Activated naive CD8-positive, alpha-beta T cell treated with anti-CD3 and anti-CD28 coated beads, Interleukin-2, amount 50 U/mL, for 24 hours (primary cell): ENCODE results near the gene POGZ.

Experiments
- ATAC-seq: fragments of 150-1000 bp; cut with Tn5 transposase; one replicate; pipeline ENCODE4 v1.10.0; 2021
- DNase-seq: peaks from one replicate; pipeline ENCODE4 v3.0.0; 2021
- H3K27ac Mint-ChIP-seq: one replicate; pipeline ENCODE4 v1.8.0; 2021; ENCODE audit warnings: mild to moderate bottlenecking, mixed read lengths
- H3K27me3 Mint-ChIP-seq: one replicate; pipeline ENCODE4 v1.8.0; 2021; ENCODE audit warnings: mixed read lengths
- H3K36me3 Mint-ChIP-seq: one replicate; pipeline ENCODE4 v1.8.0; 2021; ENCODE audit warnings: low read depth, mixed read lengths
- H3K4me1 Mint-ChIP-seq: one replicate; pipeline ENCODE4 v1.8.0; 2021; ENCODE audit warnings: mixed read lengths
- H3K4me3 Mint-ChIP-seq: one replicate; pipeline ENCODE4 v1.8.0; 2021; ENCODE audit warnings: mild to moderate bottlenecking, moderate library complexity, mixed read lengths
- H3K9me3 Mint-ChIP-seq: one replicate; pipeline ENCODE4 v1.8.0; 2021; ENCODE audit warnings: mixed read lengths

POGZ gene

DNA sequence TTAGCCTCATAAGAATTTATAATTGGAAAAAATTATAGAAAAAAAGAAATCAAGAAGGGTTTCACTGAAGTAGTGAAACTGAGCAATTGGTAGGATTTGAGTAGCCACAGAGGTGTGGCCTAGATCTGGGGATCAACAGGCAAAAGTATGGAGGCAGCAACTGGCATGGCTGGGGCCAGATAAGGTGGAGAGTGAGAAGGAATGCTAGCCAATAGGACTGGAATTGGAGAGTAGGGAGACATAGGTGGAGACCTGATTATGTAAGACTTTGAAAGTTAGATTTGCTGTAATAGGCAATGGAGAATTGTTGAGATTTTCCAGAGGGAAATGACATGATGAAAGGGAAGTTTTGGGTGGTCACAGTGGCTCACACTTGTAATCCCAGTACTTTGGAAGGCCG lies 27.3 kb upstream of the POGZ start:
- Mint-ChIP-seq H3K27me3 (no peaks in the 10 kb centered on the region), H3K27ac (no peak overlapping the region), H3K9me3 (peaks cover 5% of the 10 kb centered on the region), H3K36me3 (peaks cover 1% of the 10 kb centered on the region), H3K4me3 (no peak overlapping the region), H3K4me1 (no peaks in the 10 kb centered on the region)
- DNase-seq = no peak
- no peak for ATAC-seq

DNA sequence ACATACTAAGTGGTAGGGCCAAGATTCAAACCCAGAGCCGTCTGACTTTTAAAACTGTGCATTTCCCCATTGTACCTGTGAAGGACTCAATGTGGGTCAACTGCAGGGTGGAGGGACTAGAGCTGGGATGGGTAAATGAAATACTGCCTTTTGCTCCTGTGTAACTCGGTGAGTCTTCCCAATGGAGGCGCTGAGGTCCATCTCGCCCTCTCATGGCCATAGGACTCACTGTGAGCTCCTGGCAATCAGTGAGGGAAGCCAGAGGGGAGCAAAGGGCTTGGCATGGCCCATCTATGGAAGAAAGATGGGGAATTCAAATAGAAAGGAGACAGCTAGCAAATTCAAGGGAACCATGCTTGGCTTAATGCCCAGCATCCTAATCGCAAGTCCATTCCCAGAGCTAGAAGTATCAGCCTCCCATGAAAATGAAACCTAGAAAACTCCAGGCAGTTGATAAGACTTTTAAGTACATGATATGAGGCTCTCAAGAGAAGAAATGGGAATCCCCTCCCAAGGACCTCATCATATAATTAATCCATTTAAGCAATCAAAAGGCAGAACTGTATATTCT lies 26.5 kb upstream of the POGZ start:
- peaks cover 5% of the 10 kb centered on the region for H3K9me3 Mint-ChIP-seq
- ATAC-seq = no peak
- no peaks in the 10 kb centered on the region for H3K27me3 Mint-ChIP-seq
- no peak overlapping the region for H3K4me3 Mint-ChIP-seq
- H3K36me3 Mint-ChIP-seq = peaks cover 1% of the 10 kb centered on the region
- no peak overlapping the region for H3K27ac Mint-ChIP-seq
- no peaks in the 10 kb centered on the region for H3K4me1 Mint-ChIP-seq
- no peak for DNase-seq

DNA sequence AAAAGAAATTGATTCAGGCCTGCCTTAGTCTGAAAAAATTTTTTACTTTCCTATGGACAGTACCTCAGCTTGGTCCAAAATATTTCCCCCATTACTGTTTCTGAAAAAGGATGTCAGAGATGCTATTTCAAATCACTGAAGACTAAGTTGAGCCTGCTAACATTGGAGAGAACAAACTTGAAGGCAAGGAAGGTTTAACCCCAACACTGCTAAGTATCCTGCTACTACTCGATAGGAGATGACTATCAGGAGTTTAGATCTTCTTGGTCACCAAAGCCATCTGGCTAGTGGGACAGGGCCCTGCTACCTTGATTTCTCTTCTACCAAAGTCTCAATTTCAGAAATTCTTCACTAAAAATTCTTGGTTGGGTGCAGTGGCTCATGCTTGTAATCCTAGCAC lies 22.7 kb upstream of the POGZ start:
- H3K27me3 Mint-ChIP-seq = peaks cover 2% of the 10 kb centered on the region
- no peak overlapping the region for H3K4me3 Mint-ChIP-seq

DNA sequence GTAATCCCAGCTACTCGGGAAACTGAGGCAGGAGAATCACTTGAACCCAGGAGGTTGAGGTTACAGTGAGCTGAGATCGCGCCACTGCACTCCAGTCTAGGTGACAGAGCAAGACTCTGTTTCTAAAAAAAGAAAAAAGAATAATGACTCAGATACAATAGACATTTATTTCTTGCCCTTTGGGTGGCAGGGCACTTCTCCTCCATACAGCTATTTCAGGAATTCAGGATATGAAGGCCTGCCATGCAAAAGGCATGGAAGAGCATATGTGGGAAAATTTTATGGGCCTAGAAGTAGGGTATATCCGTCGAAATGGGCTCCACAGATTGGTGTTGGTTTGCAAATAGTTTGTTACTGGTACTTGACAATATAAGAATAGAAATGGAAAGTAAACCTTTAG lies 20.2 kb upstream of the POGZ start:
- Mint-ChIP-seq H3K36me3 (peaks cover 1% of the 10 kb centered on the region), H3K9me3 (peaks cover 5% of the 10 kb centered on the region), H3K27ac (no peak overlapping the region), H3K4me1 (peaks cover 8% of the 10 kb centered on the region), H3K4me3 (no peak overlapping the region), H3K27me3 (peaks cover 5% of the 10 kb centered on the region)
- no peak for ATAC-seq
- no peak for DNase-seq

More for the DNA sequence above, 22.7 kb upstream of the POGZ start:
- no peak for ATAC-seq
- Mint-ChIP-seq H3K4me1 (no peaks in the 10 kb centered on the region), H3K36me3 (peaks cover 1% of the 10 kb centered on the region), H3K9me3 (peaks cover 5% of the 10 kb centered on the region), H3K27ac (no peak overlapping the region)
- DNase-seq = no peak

DNA sequence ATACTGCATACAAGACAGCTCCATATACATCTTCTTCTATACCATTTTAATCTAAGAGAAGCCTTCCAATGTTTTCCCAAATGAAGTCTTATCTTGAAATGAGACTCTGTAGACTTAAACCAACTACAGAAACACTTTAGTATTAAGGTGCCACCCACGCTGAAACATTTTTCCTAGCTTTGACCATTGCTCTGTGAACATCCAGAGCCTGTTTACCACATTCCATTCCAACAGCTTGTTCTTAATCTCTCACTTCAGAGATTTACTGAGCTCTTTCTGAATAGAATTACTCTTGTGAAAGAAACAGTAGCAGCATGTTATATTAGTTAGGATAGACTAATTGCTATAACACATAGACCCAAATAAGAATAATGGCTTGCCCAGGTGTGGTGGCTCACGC lies 19.6 kb upstream of the POGZ start:
- Mint-ChIP-seq H3K27me3 (peaks cover 5% of the 10 kb centered on the region), H3K27ac (no peak overlapping the region), H3K4me3 (no peak overlapping the region), H3K36me3 (peaks cover 1% of the 10 kb centered on the region), H3K4me1 (peaks cover 10% of the 10 kb centered on the region), H3K9me3 (peaks cover 5% of the 10 kb centered on the region)
- DNase-seq (no peak), ATAC-seq (no peak)

DNA sequence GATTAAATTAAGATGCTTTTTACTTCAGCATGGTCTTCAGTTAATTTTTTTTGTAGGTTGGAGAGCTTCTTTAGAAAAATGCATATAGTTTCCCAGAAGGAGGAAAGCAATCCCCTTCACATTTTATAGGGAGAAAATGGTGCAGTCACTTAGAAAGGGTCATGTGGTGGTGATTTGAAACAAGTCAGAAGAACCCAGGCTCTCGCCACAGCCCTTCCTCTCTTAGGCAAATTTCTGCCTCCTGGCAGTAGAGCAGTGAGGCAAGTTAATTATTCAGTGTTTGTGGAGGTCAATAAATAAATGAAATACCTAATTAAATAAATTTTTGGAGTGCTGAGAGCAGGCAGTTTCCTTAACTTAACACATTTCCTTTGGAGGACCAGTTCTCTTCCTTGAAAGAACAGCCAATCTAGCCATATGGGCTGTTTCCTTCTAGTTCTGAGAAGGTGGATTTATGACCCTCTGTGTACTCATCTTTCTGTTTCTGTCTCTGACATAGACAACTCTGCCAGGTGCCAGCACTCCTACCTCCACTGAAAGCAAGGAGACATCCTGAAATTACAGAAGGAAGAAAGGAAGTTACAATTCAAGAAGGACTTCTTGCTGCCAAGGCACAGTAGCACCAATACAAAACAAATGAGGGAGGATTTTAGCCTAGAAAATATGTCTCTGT lies 19.0 kb upstream of the POGZ start:
- no peak overlapping the region for H3K4me3 Mint-ChIP-seq
- DNase-seq (no peak), ATAC-seq (no peak)
- peaks cover 5% of the 10 kb centered on the region for H3K9me3 Mint-ChIP-seq
- peaks cover 5% of the 10 kb centered on the region for H3K27me3 Mint-ChIP-seq
- H3K27ac Mint-ChIP-seq = no peak overlapping the region
- H3K36me3 Mint-ChIP-seq = peaks cover 1% of the 10 kb centered on the region
- peaks cover 10% of the 10 kb centered on the region for H3K4me1 Mint-ChIP-seq

DNA sequence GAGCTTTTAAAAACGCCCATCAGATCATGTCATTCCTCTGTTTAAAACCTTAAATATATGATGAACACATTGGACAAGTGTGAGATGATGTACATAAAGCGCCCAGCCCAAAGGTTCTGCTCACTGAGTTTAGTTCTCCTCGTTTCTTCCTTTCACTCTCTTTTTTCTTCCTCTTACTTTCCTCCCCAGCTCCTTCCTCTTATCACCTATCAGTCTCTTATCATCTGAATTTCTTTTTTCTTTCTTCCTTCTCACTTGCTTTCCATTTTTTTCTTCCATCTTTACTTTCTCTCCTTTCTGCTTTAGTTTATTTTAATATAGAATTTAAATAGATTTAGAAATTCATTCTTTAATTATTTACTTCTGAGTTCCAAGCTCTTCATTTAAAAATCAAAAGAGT lies 17.8 kb upstream of the POGZ start:
- H3K4me3 Mint-ChIP-seq = no peak overlapping the region
- H3K27me3 Mint-ChIP-seq = peaks cover 5% of the 10 kb centered on the region
- peaks cover 1% of the 10 kb centered on the region for H3K36me3 Mint-ChIP-seq
- DNase-seq (no peak), ATAC-seq (no peak)
- H3K27ac Mint-ChIP-seq = no peak overlapping the region
- peaks cover 17% of the 10 kb centered on the region for H3K4me1 Mint-ChIP-seq
- peaks cover 4% of the 10 kb centered on the region for H3K9me3 Mint-ChIP-seq

DNA sequence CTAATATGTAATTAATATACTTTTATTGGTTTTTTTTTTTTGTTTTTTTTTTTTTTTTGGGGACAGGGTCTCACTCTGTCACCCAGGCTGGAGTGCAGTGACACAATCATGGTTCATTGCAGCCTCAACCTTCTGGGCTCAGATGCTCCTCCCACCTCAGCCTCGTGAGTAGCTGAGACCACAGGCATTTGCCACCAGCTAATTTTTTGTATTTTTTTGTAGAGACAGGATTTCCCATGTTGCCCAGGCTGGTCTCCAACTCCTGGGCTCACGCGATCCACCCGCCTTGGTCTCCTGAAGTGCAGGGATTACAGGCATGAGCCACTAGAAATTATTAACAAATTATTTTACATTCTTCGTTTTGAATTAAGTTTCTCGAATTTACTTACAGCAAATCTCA lies 16.8 kb upstream of the POGZ start:
- peaks cover 17% of the 10 kb centered on the region for H3K4me1 Mint-ChIP-seq
- H3K27ac Mint-ChIP-seq = no peak overlapping the region
- no peaks in the 10 kb centered on the region for H3K9me3 Mint-ChIP-seq
- no peak for ATAC-seq
- DNase-seq = no peak
- no peak overlapping the region for H3K4me3 Mint-ChIP-seq
- no peaks in the 10 kb centered on the region for H3K36me3 Mint-ChIP-seq
- peaks cover 5% of the 10 kb centered on the region for H3K27me3 Mint-ChIP-seq

DNA sequence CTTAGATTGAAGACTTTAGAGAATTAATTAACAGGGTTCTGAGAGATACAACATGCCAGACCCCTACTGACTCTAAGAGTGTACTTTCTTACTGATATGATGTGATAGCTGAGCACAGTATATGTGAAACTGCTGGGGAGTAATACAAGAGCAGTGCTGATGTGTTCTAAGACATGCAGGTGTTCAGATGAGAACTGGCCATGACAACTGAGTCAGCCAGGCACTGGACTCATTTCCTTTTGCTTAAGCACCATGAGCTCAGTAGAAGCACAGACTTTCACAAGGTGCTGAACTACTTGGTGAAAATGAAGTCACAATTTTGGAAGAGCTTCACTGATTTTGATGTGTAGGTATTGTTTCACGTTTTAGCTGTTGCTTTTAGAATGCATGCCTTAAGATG lies 15.9 kb upstream of the POGZ start:
- peaks cover 17% of the 10 kb centered on the region for H3K4me1 Mint-ChIP-seq
- no peaks in the 10 kb centered on the region for H3K36me3 Mint-ChIP-seq
- H3K9me3 Mint-ChIP-seq = no peaks in the 10 kb centered on the region
- H3K27ac Mint-ChIP-seq = no peak overlapping the region
- H3K4me3 Mint-ChIP-seq = no peak overlapping the region
- peaks cover 5% of the 10 kb centered on the region for H3K27me3 Mint-ChIP-seq
- ATAC-seq = peak; percentile 75
- no peak for DNase-seq

DNA sequence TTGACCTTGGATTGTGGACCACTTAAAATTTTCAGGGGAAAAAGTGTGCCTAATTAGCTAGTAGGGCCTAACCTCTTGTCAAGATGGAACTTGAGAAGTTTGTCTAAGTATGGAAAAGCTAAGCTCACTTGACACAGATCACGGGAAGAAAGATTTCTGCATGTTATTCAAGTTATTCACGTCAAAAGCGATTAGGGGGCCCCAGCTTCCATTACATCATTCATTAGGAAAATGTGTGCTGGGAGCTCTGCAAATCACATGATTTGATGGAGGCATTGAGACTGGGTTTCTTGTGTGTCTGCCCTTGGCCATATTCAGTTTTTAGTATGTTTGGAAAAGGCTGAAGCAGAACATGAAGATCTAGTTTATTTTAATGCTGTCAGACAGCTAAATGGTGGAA lies 15.5 kb upstream of the POGZ start:
- H3K36me3 Mint-ChIP-seq = no peaks in the 10 kb centered on the region
- DNase-seq (no peak), ATAC-seq (no peak)
- peaks cover 5% of the 10 kb centered on the region for H3K27me3 Mint-ChIP-seq
- no peak overlapping the region for H3K27ac Mint-ChIP-seq
- H3K9me3 Mint-ChIP-seq = no peaks in the 10 kb centered on the region
- H3K4me3 Mint-ChIP-seq = no peak overlapping the region
- H3K4me1 Mint-ChIP-seq = peaks cover 17% of the 10 kb centered on the region

DNA sequence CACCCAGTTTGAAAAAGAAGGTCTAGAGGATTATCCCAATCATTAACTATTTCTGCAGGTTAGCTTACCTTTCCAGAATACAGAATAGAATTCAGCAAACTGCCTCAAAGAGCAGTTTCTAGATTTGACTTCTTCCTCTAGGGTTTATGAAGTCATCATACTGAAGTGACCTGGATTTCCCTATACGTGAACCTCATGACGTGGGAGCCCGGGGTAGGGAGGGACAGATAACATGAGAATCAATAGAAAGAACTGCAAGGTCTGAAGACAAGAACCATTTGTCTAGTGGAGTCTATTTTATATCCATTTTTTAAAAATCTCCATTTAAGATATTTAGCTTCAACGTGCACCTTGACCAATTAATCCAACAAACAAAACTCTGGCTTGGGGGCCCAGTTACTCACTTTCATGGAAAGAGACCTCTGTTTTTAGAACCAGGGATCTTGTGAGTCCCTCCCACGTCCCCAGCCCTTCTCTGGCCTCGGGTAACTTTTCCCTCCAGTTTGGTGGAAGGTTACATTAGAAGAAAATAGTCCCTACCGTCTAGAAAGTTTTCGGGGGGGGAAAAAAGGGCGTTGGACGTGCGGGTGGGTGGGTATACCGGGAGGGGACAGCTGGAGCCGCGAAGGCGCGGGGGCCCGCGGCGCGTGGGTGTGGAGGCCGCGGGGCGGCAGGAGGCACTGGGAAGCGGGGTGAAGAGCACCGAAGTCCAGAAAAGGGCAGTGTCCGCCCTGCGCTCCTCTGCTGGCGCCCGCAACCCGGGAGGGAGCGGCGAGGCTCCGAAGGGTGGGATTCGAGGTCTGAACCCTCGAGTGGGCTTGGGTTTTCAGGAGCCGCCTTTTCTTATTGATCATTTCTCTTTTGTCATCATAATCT lies 13.8 kb upstream of the POGZ start:
- peak overlapping the region; percentile 66 for H3K4me3 Mint-ChIP-seq
- peak overlapping the region; percentile 70 for H3K27ac Mint-ChIP-seq
- peaks cover 17% of the 10 kb centered on the region for H3K4me1 Mint-ChIP-seq
- no peaks in the 10 kb centered on the region for H3K9me3 Mint-ChIP-seq
- H3K27me3 Mint-ChIP-seq = peaks cover 3% of the 10 kb centered on the region
- DNase-seq = peak; percentile 29
- ATAC-seq = peak; percentile 31
- no peaks in the 10 kb centered on the region for H3K36me3 Mint-ChIP-seq

DNA sequence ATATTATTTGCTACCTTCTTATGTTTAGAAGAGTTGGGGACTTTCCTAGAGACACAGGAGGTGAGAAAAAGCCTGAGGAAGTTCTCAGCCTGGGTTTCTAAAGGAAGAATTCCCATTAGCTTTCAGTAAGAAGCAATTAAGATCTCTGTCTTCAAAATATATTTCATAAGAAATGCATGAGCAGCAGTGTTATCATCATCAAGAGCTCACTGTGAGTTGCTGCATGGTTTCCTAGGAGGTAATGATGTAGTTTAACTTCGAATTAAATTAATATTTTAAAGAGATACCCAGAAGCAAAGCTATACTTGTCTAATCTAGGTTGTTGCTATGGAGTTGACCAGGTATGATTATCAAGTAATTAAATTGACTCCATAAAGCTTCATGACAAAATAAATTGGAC lies 5.7 kb upstream of the POGZ start:
- ATAC-seq (no peak), DNase-seq (no peak)
- no peaks in the 10 kb centered on the region for H3K9me3 Mint-ChIP-seq
- H3K27me3 Mint-ChIP-seq = peaks cover 23% of the 10 kb centered on the region
- H3K27ac Mint-ChIP-seq = no peak overlapping the region
- H3K36me3 Mint-ChIP-seq = no peaks in the 10 kb centered on the region
- H3K4me3 Mint-ChIP-seq = no peak overlapping the region
- H3K4me1 Mint-ChIP-seq = peaks cover 1% of the 10 kb centered on the region

DNA sequence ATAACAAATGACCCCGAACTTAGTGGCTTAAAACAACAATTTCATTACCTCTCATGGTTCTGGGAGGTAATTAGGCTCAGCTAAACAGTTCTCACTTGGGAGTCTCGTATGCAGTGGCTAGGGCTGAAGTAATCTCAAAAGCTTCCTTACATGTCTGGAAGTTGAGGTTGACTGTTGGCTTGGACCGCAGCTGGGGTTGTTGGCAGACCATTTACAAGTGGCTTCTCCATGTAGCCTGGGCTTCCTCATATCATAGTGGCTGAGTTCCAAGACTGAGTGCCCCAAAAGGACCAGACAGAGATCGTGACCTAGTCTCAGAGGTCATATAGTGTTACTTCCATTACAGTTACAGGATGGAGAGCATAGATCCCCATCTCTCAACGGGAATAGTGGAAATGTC lies 2.4 kb upstream of the POGZ start:
- H3K36me3 Mint-ChIP-seq = peaks cover 5% of the 10 kb centered on the region
- no peak for ATAC-seq

DNA sequence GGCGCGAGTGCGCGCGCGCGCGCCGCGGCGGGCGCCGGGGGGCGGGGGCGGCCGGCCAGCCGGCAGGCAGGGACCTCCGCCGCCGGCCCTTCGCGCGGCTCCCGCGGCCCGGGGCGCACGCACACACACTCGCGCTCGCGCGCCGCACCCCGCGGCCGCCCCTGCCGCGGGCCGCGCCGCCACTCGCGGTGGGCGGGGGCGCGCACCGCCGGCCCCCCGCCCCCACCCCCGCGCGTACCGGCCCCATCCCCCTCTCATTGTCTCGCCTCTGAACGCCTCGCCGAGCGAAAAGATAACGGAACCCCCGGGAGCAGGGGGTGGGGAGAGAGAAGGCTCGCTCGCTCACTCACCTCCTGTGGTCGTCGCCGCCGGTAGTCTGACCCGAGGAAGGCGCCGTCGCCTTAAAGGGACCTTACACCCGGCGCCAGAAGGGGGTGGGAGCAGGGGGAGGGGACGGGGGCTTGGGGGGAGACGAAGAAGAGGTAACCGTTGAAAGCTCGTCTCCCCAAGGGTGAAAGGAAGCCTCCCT lies 428 bp downstream of the POGZ start:
- Mint-ChIP-seq H3K27me3 (peaks cover 19% of the 10 kb centered on the region), H3K36me3 (peaks cover 5% of the 10 kb centered on the region), H3K4me1 (peaks cover 28% of the 10 kb centered on the region), H3K4me3 (peak overlapping the region; percentile 75), H3K27ac (peak overlapping the region; percentile 90), H3K9me3 (no peaks in the 10 kb centered on the region)
- DNase-seq = peak; percentile 57
- peak; percentile 44 for ATAC-seq

More for the DNA sequence above, 2.4 kb upstream of the POGZ start:
- no peak overlapping the region for H3K27ac Mint-ChIP-seq
- H3K4me3 Mint-ChIP-seq = no peak overlapping the region
- DNase-seq = no peak
- peaks cover 20% of the 10 kb centered on the region for H3K4me1 Mint-ChIP-seq
- peaks cover 25% of the 10 kb centered on the region for H3K27me3 Mint-ChIP-seq
- H3K9me3 Mint-ChIP-seq = no peaks in the 10 kb centered on the region
